NCI-H345 treated with DMSO at 0.1 percent for 48 hours (cell line): ENCODE results near the gene ACVR1B.

ENCODE experiments used
- DNase-seq: peaks from one replicate; lab custom pipeline; 2025; ENCODE audit not compliant: unreplicated experiment; lab: John Stamatoyannopoulos, UW

The ACVR1B gene

DNA sequence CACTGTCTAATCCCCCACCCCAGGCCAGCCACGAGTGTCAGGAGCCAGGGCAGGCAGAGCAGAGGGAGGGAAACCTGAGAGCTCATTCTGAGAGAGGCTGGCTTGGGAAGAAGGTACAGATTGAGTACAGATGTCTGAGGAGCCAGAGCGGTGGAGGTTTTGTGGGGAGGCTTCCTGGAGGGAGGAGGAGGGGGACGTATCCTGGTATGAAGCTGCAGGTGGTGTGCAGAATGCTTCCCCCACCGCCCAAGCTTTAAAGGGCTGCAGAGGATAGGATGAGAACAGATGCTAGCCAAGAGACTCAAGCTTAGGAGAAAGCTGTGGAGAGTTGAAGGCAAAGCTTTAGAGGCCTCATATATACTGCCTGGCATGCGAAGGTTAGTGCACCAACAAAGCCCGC lies 52.1 kb downstream of the ACVR1B start:
- DNase-seq = no peak

DNA sequence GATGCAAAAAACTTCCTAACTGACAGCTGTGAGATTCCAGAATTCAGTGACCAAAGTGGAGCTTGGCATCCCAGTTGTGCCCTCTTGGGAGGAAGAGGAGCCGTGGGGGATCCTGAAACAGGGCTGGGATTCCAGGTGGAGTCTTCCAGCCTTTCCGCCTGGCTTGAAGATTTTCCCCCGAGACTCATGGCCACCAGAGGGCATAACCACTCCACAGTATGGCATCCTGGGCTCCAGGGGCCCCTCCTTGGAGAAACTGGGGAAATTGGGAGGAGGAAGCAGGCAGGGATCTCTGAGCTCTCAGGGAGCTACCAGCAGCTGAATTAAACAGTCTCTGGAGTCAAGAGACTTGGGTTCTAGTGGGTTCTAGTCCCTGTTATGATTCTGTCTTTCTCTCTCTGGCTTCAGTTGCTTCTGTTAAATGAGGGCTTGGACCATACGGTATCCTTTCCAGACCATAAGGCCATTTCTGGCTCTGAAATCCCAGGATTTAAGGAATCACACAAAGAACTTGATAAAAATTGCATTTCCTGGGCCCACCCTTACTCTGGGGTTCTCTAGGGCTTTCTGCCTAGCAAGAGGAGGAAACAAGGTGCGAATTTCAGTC lies 52.6 kb downstream of the ACVR1B start:
- peak; percentile 32 for DNase-seq

DNA sequence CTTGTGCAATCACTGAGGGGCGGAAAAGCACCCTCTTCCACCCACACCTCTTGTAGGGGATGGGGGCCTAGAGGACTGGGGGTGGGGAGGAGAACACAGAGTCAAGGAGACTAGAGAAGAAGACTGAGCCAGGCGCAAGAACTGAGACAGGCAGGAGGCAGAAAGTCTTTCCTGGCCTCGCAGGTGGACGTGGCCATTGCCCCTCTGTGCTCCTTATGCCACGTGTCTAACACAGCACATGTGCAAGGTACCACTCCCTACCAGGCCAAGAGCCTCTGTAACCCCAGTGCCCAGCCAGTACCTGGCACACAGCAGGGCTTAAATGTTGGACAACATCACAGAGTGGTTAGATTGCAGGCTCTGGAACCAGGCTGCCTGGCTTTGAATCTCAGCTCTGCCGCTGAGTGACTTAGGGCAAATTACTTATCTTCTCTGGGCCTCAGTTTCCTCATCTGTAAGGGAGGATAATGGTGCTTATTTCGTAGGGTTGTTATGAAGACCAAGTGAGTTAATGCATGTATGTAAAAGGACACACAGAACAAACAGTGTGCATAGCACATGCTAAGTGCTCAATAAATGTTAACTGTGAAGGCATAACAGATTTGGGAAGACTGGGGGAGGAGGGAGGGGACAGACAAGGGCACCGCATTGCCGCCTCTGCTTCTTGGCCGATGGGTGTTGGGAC lies 53.9 kb downstream of the ACVR1B start:
- no peak for DNase-seq

DNA sequence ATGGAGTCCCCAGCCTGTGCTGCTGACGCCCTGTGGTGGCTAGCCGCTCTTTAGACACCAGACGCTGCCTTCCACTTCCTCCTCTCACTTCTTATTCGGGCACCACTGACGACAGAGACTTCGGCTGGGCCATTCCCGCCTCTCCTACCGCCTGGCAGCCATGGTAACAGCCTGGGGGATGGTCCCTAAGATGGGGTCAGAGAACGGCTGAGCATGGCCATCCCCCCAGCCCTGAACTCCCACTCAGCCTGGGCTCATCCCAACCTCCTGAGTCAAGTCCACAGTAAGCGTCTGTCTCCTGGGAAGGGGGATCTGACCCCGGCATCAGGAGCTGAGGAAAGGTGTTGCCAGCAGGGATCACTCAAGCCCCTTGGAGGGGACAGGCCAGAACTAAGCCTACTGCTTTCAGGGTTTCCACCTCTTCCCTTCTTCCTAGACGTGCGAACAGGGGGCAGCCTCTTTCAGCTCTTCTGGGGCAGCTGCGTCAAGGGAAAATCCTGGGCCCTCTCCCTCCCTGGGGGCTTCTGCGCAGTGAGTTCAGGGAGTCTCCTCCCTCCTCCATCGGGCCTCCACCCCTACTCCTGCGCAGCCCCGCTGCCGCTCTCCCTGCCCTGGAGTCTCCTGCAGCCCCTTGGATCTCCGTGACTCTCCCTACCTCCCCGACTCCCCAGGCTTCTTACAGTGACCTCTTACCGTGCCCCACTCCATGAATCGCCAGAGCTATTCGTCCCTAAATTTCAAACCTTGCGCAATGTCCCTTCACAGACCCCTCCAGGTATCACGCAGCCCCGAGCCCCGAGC lies 54.6 kb downstream of the ACVR1B start:
- peak; percentile 50 for DNase-seq

DNA sequence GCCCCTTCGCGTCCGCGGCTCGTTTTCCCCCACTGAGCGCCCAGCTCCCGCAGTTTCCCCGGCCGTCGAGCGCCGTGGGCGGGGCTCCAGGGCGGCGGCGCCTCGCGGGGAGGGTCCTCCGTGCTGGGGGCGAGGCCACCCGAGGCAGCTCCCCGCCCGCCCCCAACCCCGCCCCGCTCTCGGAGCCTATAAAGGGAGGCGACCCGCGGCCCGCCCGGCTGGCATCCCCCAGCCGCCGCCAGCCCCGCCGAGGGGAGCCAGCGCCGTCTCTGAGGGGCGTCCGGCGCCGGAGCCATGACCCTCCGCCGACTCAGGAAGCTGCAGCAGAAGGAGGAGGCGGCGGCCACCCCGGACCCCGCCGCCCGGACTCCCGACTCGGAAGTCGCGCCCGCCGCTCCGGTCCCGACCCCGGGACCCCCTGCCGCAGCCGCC lies 55.2 kb downstream of the ACVR1B start, which contains the start of gene TAMALIN:
TAMALIN (plus strand) TSS at position 221 of the 432 bp plus-strand sequence; CDS start at position 295, 74 bp downstream.
- DNase-seq = peak; percentile 50

DNA sequence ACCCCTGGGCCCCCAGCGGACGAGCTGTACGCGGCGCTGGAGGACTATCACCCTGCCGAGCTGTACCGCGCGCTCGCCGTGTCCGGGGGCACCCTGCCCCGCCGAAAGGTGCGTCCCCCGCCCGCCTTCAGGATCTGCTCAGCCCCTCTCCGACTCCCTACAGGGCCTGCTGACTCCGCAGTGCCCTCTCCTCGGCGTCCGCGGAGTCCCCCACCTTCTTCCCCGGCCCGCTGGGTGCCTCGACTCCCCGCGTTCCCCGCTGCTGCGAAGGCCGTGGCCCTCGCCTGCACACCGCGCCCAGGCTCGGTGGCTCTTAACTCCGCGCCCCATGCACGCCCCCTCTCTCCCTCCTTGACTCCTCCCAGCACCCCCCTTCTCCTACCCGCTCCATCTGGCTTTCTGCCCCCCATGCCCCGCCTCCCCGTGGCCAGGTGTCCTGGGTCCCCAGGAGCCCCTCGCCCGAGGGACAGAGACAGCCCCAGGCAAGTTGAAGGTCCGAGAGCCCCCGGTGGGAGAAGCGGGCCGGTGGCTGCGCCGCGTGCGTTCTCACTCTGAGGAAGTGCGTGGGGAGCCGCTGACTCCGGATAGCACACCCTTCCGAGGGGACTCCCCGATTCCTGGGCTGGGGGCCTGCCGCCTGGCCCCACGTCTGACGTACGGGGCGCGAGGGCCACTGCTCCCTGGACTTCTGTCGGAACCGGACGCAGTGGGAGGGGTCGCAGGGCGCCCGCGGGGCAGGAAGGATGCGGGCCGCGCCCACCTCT lies 55.8 kb downstream of the ACVR1B start:
- no peak for DNase-seq

DNA sequence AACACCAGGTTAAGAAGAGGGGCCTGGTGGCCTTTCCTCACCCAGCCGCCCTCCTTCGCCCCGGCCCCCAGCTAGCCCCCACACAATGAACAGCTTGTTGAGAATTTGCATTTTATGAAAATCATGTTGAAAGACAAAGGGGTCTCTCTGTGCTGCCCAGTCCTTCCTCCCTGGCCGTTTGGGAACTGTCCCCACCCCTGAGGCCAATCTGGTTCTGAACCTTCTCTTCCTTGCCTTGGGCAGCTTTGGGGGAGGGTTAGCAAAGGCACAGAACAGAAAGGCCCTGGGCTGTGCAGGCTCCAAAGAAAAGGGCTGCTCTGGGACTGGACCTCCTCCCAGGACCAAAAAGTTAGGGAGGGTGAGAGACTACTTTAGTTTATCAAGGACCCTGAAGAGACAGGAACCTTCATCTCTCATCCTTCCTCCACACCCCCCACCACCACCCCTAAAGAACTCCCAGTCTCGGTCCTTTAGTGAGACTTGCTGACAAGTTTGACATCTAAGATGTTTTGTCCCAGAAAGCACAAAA lies 56.5 kb downstream of the ACVR1B start:
- DNase-seq = no peak

DNA sequence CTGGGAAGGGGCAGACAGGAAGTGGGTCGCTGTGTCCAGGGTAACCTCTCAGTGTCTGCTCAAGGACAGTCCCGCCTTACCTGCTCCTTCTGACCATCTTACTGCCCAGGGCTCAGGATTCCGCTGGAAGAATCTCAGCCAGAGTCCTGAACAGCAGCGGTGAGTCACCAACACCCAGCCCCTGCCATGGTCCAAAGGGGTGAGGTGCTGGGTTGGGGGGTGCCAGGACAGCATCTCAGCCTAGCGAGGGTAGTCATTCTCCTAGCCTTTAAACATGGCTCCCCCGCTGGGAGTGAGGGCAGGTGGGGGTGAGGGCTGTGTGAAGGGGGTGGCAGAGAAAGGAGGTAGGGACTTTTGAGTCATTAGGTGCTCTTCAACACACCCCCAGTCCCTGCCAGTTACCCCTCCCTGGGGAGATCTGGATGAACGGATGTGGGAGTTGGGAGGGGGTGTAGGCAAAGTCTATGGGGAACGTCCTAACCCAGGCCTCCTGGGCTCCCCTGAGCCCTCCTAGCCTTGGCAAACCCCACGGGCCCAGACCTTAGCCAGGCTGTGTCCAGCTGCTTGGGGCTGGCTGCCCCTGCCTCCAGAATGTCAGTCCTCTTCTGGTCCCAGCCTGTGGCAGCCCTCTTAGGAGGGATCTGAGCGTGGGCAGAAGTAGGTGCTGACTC lies 57.7 kb downstream of the ACVR1B start:
- DNase-seq = no peak

DNA sequence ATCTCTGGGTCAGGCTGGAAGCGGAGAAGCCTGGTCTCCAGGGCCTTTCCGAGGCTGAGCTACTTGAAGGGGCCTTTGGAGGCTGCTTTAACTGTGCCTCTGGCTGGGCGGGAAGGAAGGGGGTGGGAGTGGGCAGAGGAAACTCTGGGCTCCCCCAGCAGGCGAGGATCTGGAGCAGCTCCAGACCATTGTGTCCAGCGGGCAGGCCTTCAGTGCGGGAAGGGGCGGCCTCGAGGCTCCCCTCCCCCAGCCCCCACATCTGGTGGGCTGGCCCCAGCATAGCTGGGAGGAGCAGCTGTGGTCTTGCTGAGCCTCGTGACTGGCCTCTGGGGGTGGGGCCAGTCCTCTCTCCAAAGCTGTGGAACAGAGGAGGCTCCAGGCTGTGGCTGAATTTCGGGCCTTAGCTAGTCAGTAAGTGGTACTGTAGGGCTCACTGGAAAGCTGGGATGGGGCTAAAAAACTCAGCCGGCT lies 58.7 kb downstream of the ACVR1B start:
- DNase-seq = no peak

DNA sequence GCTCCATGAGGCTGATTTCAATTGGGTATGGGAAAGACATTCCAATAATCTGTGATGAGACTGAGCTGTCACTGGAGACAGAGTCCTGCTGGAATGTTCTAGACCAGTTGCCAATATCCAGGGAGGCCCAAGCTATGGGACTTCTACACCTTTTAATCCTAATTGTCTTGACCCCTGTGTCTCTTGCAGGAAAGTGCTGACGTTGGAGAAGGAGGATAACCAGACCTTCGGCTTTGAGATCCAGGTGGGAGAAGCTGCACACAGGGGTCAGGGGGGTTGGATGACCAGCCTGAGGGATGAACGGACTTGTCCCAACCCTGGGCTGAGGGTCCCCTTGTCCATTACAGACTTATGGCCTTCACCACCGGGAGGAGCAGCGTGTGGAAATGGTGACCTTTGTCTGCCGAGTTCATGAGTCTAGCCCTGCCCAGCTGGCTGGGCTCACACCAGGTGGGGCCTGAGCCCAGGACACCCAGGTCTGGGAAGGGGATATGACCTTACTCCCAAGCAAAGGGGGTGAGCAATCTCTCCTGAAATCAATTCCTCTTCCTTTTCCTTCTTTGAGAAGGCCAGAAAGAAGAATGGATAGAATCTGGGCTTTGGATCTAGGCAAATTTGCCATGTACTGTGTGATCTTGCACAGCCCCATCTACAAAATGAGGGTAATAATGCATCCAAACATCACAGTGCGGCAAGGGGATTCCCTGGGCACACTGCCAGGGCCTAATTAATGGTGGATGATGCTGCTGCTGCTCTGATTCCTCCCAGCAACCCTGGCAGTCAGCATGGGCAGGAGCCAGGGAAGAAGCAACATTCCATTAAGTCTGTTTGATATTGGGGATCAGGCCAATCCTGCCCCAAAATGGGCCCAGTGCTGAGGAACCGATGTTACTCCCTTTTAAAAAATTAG lies 59.4 kb downstream of the ACVR1B start:
- DNase-seq = no peak

DNA sequence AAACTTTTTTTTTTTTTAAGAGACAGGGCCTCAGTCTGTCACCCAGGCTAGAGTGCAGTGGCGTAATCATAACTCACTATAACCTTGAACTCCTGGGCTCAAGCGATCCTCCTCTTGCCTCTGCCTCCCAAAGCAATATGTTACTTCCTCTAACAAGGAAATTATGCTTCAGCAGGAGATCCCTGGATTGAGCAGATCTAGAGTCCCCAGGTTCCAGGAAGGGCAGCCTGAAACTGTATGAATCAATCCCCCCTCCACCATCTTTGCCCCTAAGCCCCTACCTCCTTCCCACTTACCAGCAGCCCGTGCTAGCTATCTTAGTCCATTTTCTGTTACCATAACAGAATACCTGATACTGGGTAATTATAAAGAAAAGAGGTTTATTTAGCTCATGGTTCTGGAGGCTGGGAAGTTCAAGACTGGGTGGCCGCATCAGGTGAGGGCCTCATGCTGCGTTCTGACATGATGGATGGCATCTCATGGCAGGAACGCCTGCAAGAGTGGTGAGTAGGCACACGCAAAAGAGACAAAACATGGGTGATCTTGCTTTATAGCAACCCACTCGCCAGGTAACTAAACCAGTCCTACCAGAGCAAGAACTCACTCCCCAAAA lies 60.2 kb downstream of the ACVR1B start:
- no peak for DNase-seq

DNA sequence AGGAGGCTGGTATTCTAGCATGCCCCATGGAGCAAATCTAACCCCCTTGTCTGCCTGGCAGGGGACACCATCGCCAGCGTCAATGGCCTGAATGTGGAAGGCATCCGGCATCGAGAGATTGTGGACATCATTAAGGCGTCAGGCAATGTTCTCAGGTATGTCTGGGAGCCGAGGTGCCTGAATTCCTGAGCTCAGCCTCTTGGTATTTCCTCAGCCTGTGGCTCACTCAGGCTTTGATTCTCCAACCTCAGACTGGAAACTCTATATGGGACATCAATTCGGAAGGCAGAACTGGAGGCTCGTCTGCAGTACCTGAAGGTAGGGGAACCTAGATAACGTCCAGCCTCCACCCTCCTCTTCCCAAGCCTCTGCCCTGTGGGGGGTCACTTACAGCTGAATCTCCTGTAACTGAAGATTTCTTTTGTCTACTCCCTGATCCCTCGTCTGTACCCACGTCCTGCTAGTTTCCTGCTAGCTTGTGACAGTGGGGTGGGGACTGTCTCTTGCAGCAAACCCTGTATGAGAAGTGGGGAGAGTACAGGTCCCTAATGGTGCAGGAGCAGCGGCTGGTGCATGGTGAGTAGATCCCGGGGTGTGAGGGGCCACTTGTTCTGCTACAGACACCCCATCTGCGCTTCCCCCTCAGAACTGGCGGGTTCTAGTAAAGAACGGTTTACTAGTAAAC lies 62.3 kb downstream of the ACVR1B start:
- DNase-seq = no peak

DNA sequence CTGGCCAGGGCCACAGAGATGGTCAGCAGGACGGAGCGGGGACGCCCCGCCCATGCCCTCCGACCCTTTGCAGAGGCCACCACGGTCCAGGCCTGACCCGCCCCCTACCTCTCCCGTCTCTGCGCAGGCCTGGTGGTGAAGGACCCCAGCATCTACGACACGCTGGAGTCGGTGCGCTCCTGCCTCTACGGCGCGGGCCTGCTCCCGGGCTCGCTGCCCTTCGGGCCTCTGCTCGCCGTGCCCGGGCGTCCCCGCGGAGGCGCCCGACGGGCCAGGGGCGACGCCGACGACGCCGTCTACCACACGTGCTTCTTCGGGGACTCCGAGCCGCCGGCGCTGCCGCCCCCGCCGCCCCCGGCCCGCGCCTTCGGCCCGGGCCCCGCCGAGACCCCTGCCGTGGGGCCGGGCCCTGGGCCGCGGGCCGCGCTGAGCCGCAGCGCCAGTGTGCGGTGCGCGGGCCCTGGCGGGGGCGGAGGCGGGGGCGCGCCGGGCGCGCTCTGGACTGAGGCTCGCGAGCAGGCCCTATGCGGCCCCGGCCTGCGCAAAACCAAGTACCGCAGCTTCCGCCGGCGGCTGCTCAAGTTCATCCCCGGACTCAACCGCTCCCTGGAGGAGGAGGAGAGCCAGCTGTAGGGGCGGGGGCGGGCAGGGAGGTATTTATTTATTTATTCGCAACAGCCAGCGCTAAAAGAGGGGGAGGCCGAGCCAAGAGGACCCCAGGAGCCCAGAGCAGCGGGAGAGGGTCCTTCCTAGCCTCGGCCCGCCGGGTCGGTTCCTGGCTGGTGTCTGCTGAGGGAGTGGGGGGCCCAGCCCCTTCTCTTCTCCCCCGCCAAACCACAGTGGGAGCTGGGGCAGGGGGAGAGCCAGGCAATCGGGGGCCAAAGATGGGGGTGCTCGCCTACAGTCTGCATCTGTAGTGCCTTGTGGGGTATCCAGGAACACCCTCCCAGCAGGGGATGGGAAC lies 63.4 kb downstream of the ACVR1B start:
- no peak for DNase-seq

DNA sequence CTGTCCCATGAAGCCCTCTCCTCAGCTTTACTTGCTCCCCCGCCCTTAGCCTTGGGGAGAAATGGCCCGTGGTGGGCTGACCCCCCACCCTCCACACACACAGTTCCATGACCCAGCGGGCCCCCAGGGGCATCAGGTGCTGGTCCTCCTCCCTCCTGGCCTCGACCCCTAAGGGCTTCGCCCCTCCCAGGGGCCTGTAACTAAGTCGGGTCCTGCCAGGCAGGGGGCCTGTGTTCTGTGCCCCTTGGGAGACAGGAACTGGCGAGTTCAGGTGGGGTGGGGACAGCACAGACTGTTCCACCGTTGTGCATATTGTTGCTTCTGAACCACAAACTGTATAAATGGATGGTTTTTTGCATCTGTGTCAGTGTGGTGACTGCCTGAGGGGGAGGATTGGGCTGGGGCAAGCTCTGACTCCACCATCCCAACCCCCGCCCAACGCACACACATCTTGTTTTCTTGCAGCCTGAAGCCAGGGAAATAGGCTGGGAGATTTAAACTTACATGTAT lies 64.1 kb downstream of the ACVR1B start:
- DNase-seq = no peak

DNA sequence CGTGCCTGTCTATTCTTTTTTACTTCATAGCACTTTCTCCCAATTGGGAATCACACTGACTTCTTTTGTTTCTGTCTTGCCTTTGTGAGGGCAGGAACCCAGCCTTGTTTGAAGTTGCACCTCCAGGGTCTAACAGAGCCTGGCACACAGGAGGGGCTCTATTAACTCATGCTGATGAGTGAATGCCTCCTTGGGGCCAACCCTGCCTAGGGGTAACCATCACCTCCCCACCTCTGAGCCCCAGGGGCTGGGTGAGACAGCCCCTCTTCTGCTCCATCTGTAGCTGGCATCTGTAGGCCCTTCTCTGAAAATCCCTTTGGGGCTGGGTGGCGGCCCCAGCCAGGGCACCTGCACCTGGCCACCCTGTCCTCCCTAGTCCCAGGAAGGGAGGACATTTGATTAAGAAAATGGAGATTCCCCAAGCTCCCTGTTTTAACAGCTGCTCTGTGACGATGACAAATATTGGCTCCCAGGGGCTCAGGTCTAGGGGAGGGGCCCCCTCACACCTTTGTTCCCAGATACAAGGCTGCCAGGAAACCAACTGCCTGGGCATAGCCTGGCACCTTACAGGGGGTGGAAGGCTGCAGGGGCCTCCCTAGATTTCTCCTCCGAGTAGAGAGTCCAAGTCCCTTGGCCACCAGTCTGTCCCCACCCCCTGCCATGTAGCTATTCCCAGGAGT lies 67.1 kb downstream of the ACVR1B start:
- peak; percentile 68 for DNase-seq

DNA sequence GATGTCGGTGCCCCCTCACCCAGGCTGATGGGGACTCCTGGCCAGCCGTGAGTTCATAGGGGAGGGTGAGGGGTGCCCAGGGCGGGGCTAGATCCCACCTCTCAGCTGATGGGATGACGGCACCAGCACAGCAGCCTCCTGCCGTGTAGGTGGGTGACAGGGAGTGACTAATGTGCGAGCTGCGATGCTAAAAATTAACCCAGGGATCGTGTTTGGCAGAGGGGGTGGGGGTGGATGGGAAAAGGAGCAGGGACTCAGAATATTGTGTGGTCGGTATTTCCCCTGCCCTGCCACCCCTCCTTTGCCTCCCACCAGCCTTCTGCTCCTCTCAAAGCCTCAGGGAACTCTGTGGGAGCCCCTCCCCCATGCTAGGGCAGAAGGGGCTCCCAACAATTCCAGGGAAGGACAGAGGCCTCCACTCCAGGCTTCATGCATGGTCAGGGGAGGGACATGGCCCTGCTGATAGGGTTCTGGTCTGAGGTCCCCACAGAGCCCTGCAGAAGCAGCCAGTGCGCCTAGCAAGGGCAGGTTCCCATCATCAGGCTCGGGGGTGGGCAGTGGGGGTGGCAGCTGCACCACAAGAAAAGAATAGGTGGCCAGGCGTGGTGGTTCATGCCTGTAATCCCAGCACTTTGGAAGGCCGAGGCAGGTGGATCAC lies 67.7 kb downstream of the ACVR1B start:
- DNase-seq = peak; percentile 60
